IMR-90 (cell line): ENCODE data around the gene TGFBR2. TPM values are rescaled to one million over a fixed set of nuclear protein-coding genes. Genes with fewer than 3 reads are reported as not detected.

Source experiments
- ATAC-seq: fragments of 200-7000 bp; cut with Tn5 transposase; 2 replicates; pipeline ENCODE4 v1.9.1; 2020; ENCODE audit warnings: low read depth, mild to moderate bottlenecking, moderate library complexity
- BruUV-seq: library from RNA; stranded (reverse); fragments of 400-500 nt; replicated peaks from 2 replicates; lab custom pipeline; 2021; lab: Mats Ljungman, UMichigan
- CTCF ChIA-PET: fragments of 300-600 bp; formaldehyde crosslinking; extraction: SDS; loops from one replicate; lab custom pipeline; 2021; ENCODE audit warnings: antibody characterized with exemption; lab: Yijun Ruan, JAX
- POLR2A ChIA-PET: fragments of 300-600 bp; sonication (Branson Sonifier 250); formaldehyde crosslinking; loops from one replicate; lab custom pipeline; 2022; ENCODE audit warnings: antibody characterized with exemption; ENCODE audit not compliant: unreplicated experiment; lab: Charles Lee
- DNase-seq: peaks from one replicate; pipeline ENCODE4 v3.0.0; 2013
- H2AFZ ChIP-seq: replicated peaks from 2 replicates; pipeline ENCODE3; 2013; ENCODE audit warnings: low read length, mild to moderate bottlenecking; ENCODE audit not compliant: poor library complexity
- H2AK5ac ChIP-seq: 2 replicates; pipeline ENCODE4 v1.6.1; 2013; ENCODE audit warnings: low read depth, low read length, inconsistent platforms
- H2AK9ac ChIP-seq: replicated peaks from 2 replicates; pipeline ENCODE3; 2013; ENCODE audit warnings: mild to moderate bottlenecking, low read depth, low read length, moderate library complexity; ENCODE audit not compliant: poor library complexity
- H2BK120ac ChIP-seq: 2 replicates; pipeline ENCODE4 v1.6.1; 2013; ENCODE audit warnings: low read depth, low read length, inconsistent platforms
- H2BK15ac ChIP-seq: 3 replicates; pipeline ENCODE4 v1.6.1; 2013; ENCODE audit warnings: low read depth, low read length, inconsistent platforms
- H2BK20ac ChIP-seq: 2 replicates; pipeline ENCODE4 v1.6.1; 2013; ENCODE audit warnings: low read depth, mild to moderate bottlenecking, inconsistent platforms, low read length, moderate library complexity
- H2BK5ac ChIP-seq: 2 replicates; pipeline ENCODE4 v1.6.1; 2013; ENCODE audit warnings: mild to moderate bottlenecking, low read depth, low read length, inconsistent platforms; ENCODE audit not compliant: poor library complexity, severe bottlenecking
- H3K14ac ChIP-seq: replicated peaks from 2 replicates; pipeline ENCODE4 v1.6.1; 2013; ENCODE audit warnings: low read depth, low read length, inconsistent platforms
- H3K18ac ChIP-seq: 2 replicates; pipeline ENCODE4 v1.6.1; 2013; ENCODE audit warnings: low read depth, low read length, control low read depth
- H3K23ac ChIP-seq: 2 replicates; pipeline ENCODE4 v1.6.1; 2013; ENCODE audit warnings: low read depth, low read length, inconsistent platforms
- H3K27ac ChIP-seq: 2 replicates; pipeline ENCODE4 v1.5.1; 2013; ENCODE audit warnings: mild to moderate bottlenecking, control low read depth, low read length; ENCODE audit not compliant: insufficient read depth
- H3K27me3 ChIP-seq: 2 replicates; pipeline ENCODE4 v1.6.1; 2013; ENCODE audit warnings: low read length; ENCODE audit not compliant: control insufficient read depth, insufficient read depth
- H3K36me3 ChIP-seq: 2 replicates; pipeline ENCODE4 v1.6.1; 2013; ENCODE audit warnings: low read length, mixed read lengths; ENCODE audit not compliant: control insufficient read depth, insufficient read depth
- H3K4ac ChIP-seq: 2 replicates; pipeline ENCODE4 v1.6.1; 2013; ENCODE audit warnings: low read depth, low read length, inconsistent platforms
- H3K4me1 ChIP-seq: 2 replicates; pipeline ENCODE4 v1.6.1; 2013; ENCODE audit warnings: low read length, mixed read lengths; ENCODE audit not compliant: control insufficient read depth, insufficient read depth
- H3K4me2 ChIP-seq: 2 replicates; pipeline ENCODE4 v1.6.1; 2013; ENCODE audit warnings: low read depth, mild to moderate bottlenecking, control low read depth, low read length, moderate library complexity
- H3K4me3 ChIP-seq: 2 replicates; pipeline ENCODE4 v1.5.1; 2013; ENCODE audit warnings: low read depth, mild to moderate bottlenecking, control low read depth, low read length, moderate library complexity; ENCODE audit not compliant: insufficient read depth
- H3K56ac ChIP-seq: 2 replicates; pipeline ENCODE4 v1.6.1; 2013; ENCODE audit warnings: low read length, inconsistent platforms; ENCODE audit not compliant: insufficient read depth; ENCODE audit errors: extremely low read depth
- H3K79me1 ChIP-seq, 2 experiments: 2 replicates each; pipeline ENCODE4 v1.6.1; 2013; ENCODE audit warnings: low read length in 2 of 2, inconsistent platforms in 1 of 2, low read depth in 1 of 2
- H3K9ac ChIP-seq: 2 replicates; pipeline ENCODE4 v1.6.1; 2013; ENCODE audit warnings: low read depth, low read length, control low read depth
- H3K9me1 ChIP-seq: 2 replicates; pipeline ENCODE4 v1.6.1; 2013; ENCODE audit warnings: low read length, inconsistent platforms; ENCODE audit not compliant: insufficient read depth
- H3K9me3 ChIP-seq: 2 replicates; pipeline ENCODE4 v1.6.1; 2013; ENCODE audit warnings: low read length; ENCODE audit not compliant: control insufficient read depth, insufficient read depth
- H4K20me1 ChIP-seq: 2 replicates; pipeline ENCODE4 v1.6.1; 2013; ENCODE audit warnings: low read length, inconsistent platforms; ENCODE audit not compliant: insufficient read depth
- H4K5ac ChIP-seq: 2 replicates; pipeline ENCODE4 v1.6.1; 2013; ENCODE audit warnings: mild to moderate bottlenecking, low read depth, low read length, control low read depth
- H4K8ac ChIP-seq, 2 experiments: 2 replicates each; pipeline ENCODE4 v1.6.1; 2013; ENCODE audit warnings: low read depth in 2 of 2, low read length in 2 of 2, control low read depth in 1 of 2, inconsistent platforms in 1 of 2
- H4K91ac ChIP-seq: 2 replicates; pipeline ENCODE4 v1.6.1; 2013; ENCODE audit warnings: low read depth, low read length, inconsistent platforms; ENCODE audit not compliant: insufficient read depth
- ELK1 ChIP-seq: fragments of 150-350 bp; IDR thresholded peaks from 2 replicates; pipeline ENCODE4 v1.6.1; 2016; ENCODE audit warnings: low read depth, mild to moderate bottlenecking, low read length, moderate library complexity, borderline replicate concordance
- FOS ChIP-seq: fragments of 150-350 bp; IDR thresholded peaks from 2 replicates; pipeline ENCODE4 v1.6.1; 2016; ENCODE audit warnings: low read depth, low read length
- NFE2L2 ChIP-seq: fragments of 150-350 bp; IDR thresholded peaks from 2 replicates; pipeline ENCODE4 v1.6.1; 2016; ENCODE audit warnings: low read depth, mild to moderate bottlenecking, low read length
- SMC3 ChIP-seq: fragments of 150-350 bp; IDR thresholded peaks from 2 replicates; pipeline ENCODE4 v1.6.1; 2016; ENCODE audit warnings: low read depth, mild to moderate bottlenecking, antibody characterized with exemption, low read length, moderate library complexity
- dilution Hi-C: fragments of 300-500 bp; cut with HindIII; formaldehyde crosslinking; loops from one replicate; pipeline ENCODE4 v1.14.3; 2018; ENCODE audit warnings: low sequenced_read_pairs; ENCODE audit not compliant: unreplicated experiment
- in situ Hi-C: fragments of 300-500 bp; cut with MboI; formaldehyde crosslinking; loops from 3 replicates; pipeline ENCODE4 v1.14.3; 2019; ENCODE audit warnings: low sequenced_read_pairs, inconsistent platforms, mixed read lengths
- intact Hi-C: fragments of 100-400 bp; cut with micrococcal nuclease; formaldehyde crosslinking; loops from 2 replicates; pipeline ENCODE4 v1.10.0; 2022
- polyA plus RNA-seq, 3 experiments: library from polyadenylated mRNA; depleted of rRNA; stranded (reverse); fragments of >200 nt; gene quantifications; 2 replicates each; pipeline ENCODE4 v1.2.3, GENCODE V29; 2012; ENCODE audit warnings: low replicate concordance in 1 of 3
- total RNA-seq: library from RNA; depleted of rRNA; stranded (reverse); fragments of >200 nt; gene quantifications from 2 replicates; pipeline ENCODE4 v1.2.3, GENCODE V29; 2012
- TF ChIP-seq, protein P1 (sequence below): conservative IDR thresholded peaks from 2 replicates; pipeline ENCODE4 v1.5.1; 2012; ENCODE audit warnings: mild to moderate bottlenecking, low read depth, low read length, improper control_type of control experiment

Gene TGFBR2
- total and polyA plus RNA-seq, 2 of the 4 experiments (the other 2 are of a cell fraction), result 63.7 to 87.5 TPM

- Histone ChIP-seq H2AK9ac (no peak overlapping the region), H3K36me3 (no peaks in the 10 kb centered on the region), H2BK5ac (no peak overlapping the region), H3K56ac (no peak overlapping the region), H3K27me3 (no peaks in the 10 kb centered on the region), H3K9me1 (no peaks in the 10 kb centered on the region), H2BK20ac (no peak overlapping the region), H2BK120ac (no peak overlapping the region), H3K23ac (no peak overlapping the region), H3K79me1 (no peaks in the 10 kb centered on the region), H3K4ac (no peak overlapping the region), H3K9me3 (peaks cover 6% of the 10 kb centered on the region), H4K91ac (no peak overlapping the region), H3K4me1 (no peaks in the 10 kb centered on the region), H3K4me2 (no peak overlapping the region), H2AK5ac (no peak overlapping the region), H4K5ac (no peak overlapping the region), H3K27ac (no peak overlapping the region), H2AFZ (no peak overlapping the region), H3K18ac (no peak overlapping the region), H4K20me1 (no peaks in the 10 kb centered on the region), H3K9ac (no peak overlapping the region), H4K8ac (no peak overlapping the region), H3K4me3 (no peak overlapping the region), H3K14ac (no peak overlapping the region), H2BK15ac (no peak overlapping the region)
- dilution Hi-C loops (no loop called here), in situ Hi-C loops (no loop called here), intact Hi-C loops (no loop called here)
- ChIA-PET CTCF (no interaction called here), POLR2A (no interaction called here)
- no TSS peak for BruUV-seq
- ATAC-seq (no peak), DNase-seq (no peak)
- TF ChIP-seq ELK1 (no peak), SMC3 (no peak), NFE2L2 (no peak), FOS (no peak)
- TF ChIP-seq, protein P1, sequence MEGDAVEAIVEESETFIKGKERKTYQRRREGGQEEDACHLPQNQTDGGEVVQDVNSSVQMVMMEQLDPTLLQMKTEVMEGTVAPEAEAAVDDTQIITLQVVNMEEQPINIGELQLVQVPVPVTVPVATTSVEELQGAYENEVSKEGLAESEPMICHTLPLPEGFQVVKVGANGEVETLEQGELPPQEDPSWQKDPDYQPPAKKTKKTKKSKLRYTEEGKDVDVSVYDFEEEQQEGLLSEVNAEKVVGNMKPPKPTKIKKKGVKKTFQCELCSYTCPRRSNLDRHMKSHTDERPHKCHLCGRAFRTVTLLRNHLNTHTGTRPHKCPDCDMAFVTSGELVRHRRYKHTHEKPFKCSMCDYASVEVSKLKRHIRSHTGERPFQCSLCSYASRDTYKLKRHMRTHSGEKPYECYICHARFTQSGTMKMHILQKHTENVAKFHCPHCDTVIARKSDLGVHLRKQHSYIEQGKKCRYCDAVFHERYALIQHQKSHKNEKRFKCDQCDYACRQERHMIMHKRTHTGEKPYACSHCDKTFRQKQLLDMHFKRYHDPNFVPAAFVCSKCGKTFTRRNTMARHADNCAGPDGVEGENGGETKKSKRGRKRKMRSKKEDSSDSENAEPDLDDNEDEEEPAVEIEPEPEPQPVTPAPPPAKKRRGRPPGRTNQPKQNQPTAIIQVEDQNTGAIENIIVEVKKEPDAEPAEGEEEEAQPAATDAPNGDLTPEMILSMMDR, result no peak
These were observed 95.8 kb downstream of the TGFBR2 start for GRCh38 chr3:30702038-30702827.
